Astrocyte of the cerebellum (primary cell): Measurements from ENCODE around the gene ISL2.
"Not testable (repeated sequence)": the region's sequence is repeated elsewhere in the genome, so short reads cannot be mapped to it uniquely, and the experiment has no call there.

Source experiments
- DNase-seq: peaks from one replicate; pipeline ENCODE4 v3.0.0-alpha.2; 2011; ENCODE audit warnings: low read depth
- H3K4me3 ChIP-seq: 2 replicates; pipeline ENCODE4 v1.5.1; 2011; ENCODE audit warnings: mild to moderate bottlenecking, low read depth, low read length, moderate library complexity
- CTCF ChIP-seq: IDR thresholded peaks from 2 replicates; pipeline ENCODE4 v1.5.1; 2012; ENCODE audit warnings: low read length, low read depth, moderate library complexity, mild to moderate bottlenecking; ENCODE audit errors: missing control alignments
- in situ Hi-C: cut with HindIII; loops from 2 replicates; pipeline ENCODE4 v1.10.0; 2017; ENCODE audit warnings: low sequenced_read_pairs

Gene ISL2

GRCh38 chr15:76312540-76313174, 23.9 kb upstream of the ISL2 start:
- in situ Hi-C loops = no loop called here
- no peak for TF ChIP-seq CTCF
- no peak for DNase-seq
- H3K4me3 ChIP-seq = no peak overlapping the region

DNA sequence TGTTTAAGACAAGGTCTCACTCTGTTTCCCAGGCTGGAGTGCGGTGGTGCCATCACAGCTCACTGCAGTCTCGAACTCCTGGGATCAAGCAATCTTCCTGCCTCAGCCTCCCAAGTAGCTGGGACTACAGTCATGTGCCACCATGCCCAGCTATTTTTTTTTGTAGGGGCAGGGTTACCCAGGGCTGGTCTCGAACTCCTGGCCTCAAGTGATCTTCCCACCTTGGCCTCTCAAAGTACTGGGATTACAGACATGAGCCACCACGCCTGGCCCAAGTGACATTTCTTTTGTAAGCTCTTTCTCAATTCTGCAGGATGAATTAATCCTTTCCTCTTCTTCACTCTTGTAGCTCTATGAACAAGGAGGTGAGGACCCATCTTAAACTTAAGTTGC, 23.4 kb upstream of the ISL2 start:
- DNase-seq, H3K4me3 ChIP-seq, in situ Hi-C loops: not testable (repeated sequence)

DNA sequence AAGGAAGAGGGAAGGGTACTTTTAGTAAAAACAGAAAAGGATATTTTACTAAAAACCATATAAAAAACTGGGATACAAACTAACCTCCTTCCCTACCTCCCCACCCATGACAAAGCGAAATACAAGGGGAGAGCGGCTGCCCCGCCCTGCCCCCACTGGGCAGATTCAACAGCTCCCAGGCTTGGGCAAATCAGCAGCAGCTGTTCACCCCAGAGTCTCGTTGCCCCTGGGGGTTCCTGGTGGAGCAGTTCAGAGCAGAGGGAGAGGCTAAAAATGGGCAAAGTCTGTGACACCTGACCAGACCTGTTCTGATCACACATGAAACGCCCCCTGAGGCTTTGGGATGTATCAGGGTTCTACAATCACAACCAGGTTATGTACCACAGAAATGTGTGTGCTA, 22.8 kb upstream of the ISL2 start:
- no peak for TF ChIP-seq CTCF
- no peak for DNase-seq
- H3K4me3 ChIP-seq = no peak overlapping the region
- in situ Hi-C loops = no loop called here

- no peak for TF ChIP-seq CTCF
- no peak for DNase-seq
- in situ Hi-C loops = no loop called here
- H3K4me3 ChIP-seq = no peak overlapping the region
These were observed 16.6 kb upstream of the ISL2 start for GRCh38 chr15:76320012-76320411.

- in situ Hi-C loops = no loop called here
- no peak for DNase-seq
- no peak for TF ChIP-seq CTCF
- no peak overlapping the region for H3K4me3 ChIP-seq
These were observed 15.4 kb upstream of the ISL2 start for GRCh38 chr15:76321171-76321570.

DNA sequence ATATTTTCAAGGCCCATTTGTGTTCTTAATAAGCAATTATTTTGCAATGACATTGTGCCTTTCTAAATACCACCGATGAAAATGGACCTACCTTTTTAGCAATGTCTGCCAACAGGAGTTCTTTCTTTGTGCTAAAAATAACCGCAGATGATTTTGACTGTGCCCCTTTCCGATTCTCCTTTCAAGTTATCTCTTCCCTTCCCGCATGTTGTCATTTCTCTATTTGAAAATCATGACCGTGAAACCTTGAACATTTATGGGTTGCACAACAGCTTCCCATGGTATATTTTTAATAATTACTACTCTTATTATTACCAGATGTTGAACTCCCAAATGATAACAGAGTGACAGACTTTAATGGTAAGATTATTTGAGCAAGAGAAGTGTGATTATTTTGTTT, 15.0 kb upstream of the ISL2 start:
- TF ChIP-seq CTCF = no peak
- DNase-seq = no peak
- in situ Hi-C loops = no loop called here
- H3K4me3 ChIP-seq = no peak overlapping the region

GRCh38 chr15:76324066-76324465, 12.5 kb upstream of the ISL2 start:
- in situ Hi-C loops = no loop called here
- no peak overlapping the region for H3K4me3 ChIP-seq
- DNase-seq = no peak
- TF ChIP-seq CTCF = no peak
